A549 (cell line): ENCODE data around the gene KIAA1614. TPM values are rescaled to one million over a fixed set of nuclear protein-coding genes. Genes with fewer than 3 reads are reported as not detected.
"Not testable (repeated sequence)": the region's sequence is repeated elsewhere in the genome, so short reads cannot be mapped to it uniquely, and the experiment has no call there.

Source experiments
- ATAC-seq, 2 experiments: fragments of 200-7000 bp in 1 of 2; fragments of >200 bp in 1 of 2; cut with Nextera tagmentation in 1 of 2; cut with Tn5 transposase in 1 of 2; 3 replicates each; pipeline versions ENCODE4 v1.8.0 to v1.9.1; 2018 to 2020; ENCODE audit warnings: mild to moderate bottlenecking in 1 of 2, moderate library complexity in 1 of 2
- CTCF ChIA-PET: fragments of 300-600 bp; sonication (Branson Sonifier 250); formaldehyde crosslinking; extraction: SDS; loops from one replicate; lab custom pipeline; 2021; ENCODE audit warnings: antibody characterized with exemption, inconsistent platforms; lab: Yijun Ruan, JAX
- POLR2A ChIA-PET: fragments of 350-600 bp; formaldehyde crosslinking; extraction: SDS; loops from one replicate; lab custom pipeline; 2021; ENCODE audit warnings: antibody characterized with exemption, inconsistent platforms; lab: Yijun Ruan, JAX
- DNase-seq, 2 experiments: peaks; one replicate each; pipeline versions ENCODE4 v3.0.0 to v3.0.0-alpha.2; 2011 to 2016; ENCODE audit warnings: low read depth in 1 of 2, low spot score in 1 of 2
- FAIRE-seq: peaks from 2 replicates; lab custom pipeline; 2011; peaks lifted over from hg19 to GRCh38; lab: Jason Lieb, UNC
- H3K27ac ChIP-seq, 2 experiments: fragments of >200 bp; sonication (Bioruptor Twin); formaldehyde crosslinking; 3 replicates each; pipeline ENCODE4 v1.5.1; 2016 to 2017
- H3K4me1 ChIP-seq: fragments of >200 bp; sonication (Bioruptor Twin); formaldehyde crosslinking; 3 replicates; pipeline ENCODE4 v1.6.1; 2016
- H3K4me2 ChIP-seq: fragments of >200 bp; sonication (Bioruptor Twin); formaldehyde crosslinking; 3 replicates; pipeline ENCODE4 v1.6.1; 2016
- H3K4me3 ChIP-seq: fragments of >200 bp; sonication (Bioruptor Twin); formaldehyde crosslinking; 3 replicates; pipeline ENCODE4 v1.5.1; 2016
- H3K9me3 ChIP-seq: fragments of >200 bp; sonication (Bioruptor Twin); formaldehyde crosslinking; 3 replicates; pipeline ENCODE4 v1.6.1; 2016
- ATOH8 ChIP-seq: fragments of 250-450 bp; sonication (Bioruptor Pico); IDR thresholded peaks from 2 replicates; pipeline ENCODE4 v1.5.0; 2020; ENCODE audit warnings: low read depth, mild to moderate bottlenecking, moderate library complexity
- CBX2 ChIP-seq: fragments of 200-600 bp; sonication (generic); IDR thresholded peaks from 2 replicates; pipeline ENCODE4 v1.6.1; 2016; ENCODE audit warnings: low read depth, mild to moderate bottlenecking, borderline replicate concordance
- CBX8 ChIP-seq: fragments of 200-600 bp; sonication (generic); IDR thresholded peaks from 2 replicates; pipeline ENCODE4 v1.6.1; 2016
- CTCF ChIP-seq: fragments of >200 bp; sonication (Bioruptor Twin); formaldehyde crosslinking; IDR thresholded peaks from 3 replicates; pipeline ENCODE4 v1.5.1; 2016
- EHMT2 ChIP-seq: fragments of 200-600 bp; sonication (generic); IDR thresholded peaks from 2 replicates; pipeline ENCODE4 v1.6.1; 2016; ENCODE audit warnings: antibody characterized with exemption, low read depth, mild to moderate bottlenecking, moderate library complexity
- FOSL2 ChIP-seq, 2 experiments: fragments of 450-650 bp in 1 of 2; fragments of >200 bp in 1 of 2; sonication (Bioruptor Twin) in 1 of 2; formaldehyde crosslinking; IDR thresholded peaks; 2 replicates each; pipeline versions ENCODE4 v1.5.0 to v1.6.1; 2016 to 2020; ENCODE audit warnings: mild to moderate bottlenecking in 1 of 2, moderate library complexity in 1 of 2
- GATA3 ChIP-seq: IDR thresholded peaks from 2 replicates; pipeline ENCODE4 v1.6.1; 2012; ENCODE audit warnings: borderline replicate concordance
- HOXB13 ChIP-seq: fragments of 250-450 bp; sonication (Bioruptor Pico); IDR thresholded peaks from 2 replicates; pipeline ENCODE4 v1.5.0; 2020; ENCODE audit warnings: low read depth, mild to moderate bottlenecking, moderate library complexity
- HOXB5 ChIP-seq: fragments of 250-450 bp; sonication (Bioruptor Pico); IDR thresholded peaks from 2 replicates; pipeline ENCODE4 v1.5.0; 2020; ENCODE audit warnings: mild to moderate bottlenecking, moderate library complexity
- JUNB ChIP-seq: fragments of >200 bp; sonication (Bioruptor Twin); formaldehyde crosslinking; IDR thresholded peaks from 2 replicates; pipeline ENCODE4 v1.6.1; 2016
- KDM5A ChIP-seq: fragments of 200-600 bp; sonication (generic); IDR thresholded peaks from 2 replicates; pipeline ENCODE4 v1.6.1; 2016; ENCODE audit warnings: antibody characterized with exemption, mild to moderate bottlenecking
- MAZ ChIP-seq: fragments of 150-350 bp; IDR thresholded peaks from 2 replicates; pipeline ENCODE4 v1.6.1; 2014; ENCODE audit warnings: antibody characterized with exemption, low read depth, low read length, borderline replicate concordance
- MYC ChIP-seq: IDR thresholded peaks from 2 replicates; pipeline ENCODE4 v1.6.1; 2012; ENCODE audit warnings: mild to moderate bottlenecking, inconsistent platforms, low read length, improper control_type of control experiment, borderline replicate concordance
- PHF8 ChIP-seq: fragments of 200-600 bp; sonication (generic); IDR thresholded peaks from 2 replicates; pipeline ENCODE4 v1.6.1; 2016; ENCODE audit warnings: low read depth, mild to moderate bottlenecking, antibody characterized with exemption, moderate library complexity, borderline replicate concordance
- POLR2A ChIP-seq: IDR thresholded peaks from 2 replicates; pipeline ENCODE4 v1.6.1; 2012; ENCODE audit warnings: mild to moderate bottlenecking, low read length
- RAD21 ChIP-seq, 2 experiments: fragments of >200 bp in 1 of 2; sonication (Bioruptor Twin) in 1 of 2; formaldehyde crosslinking in 1 of 2; IDR thresholded peaks in 1 of 2; conservative IDR thresholded peaks in 1 of 2; 2 replicates in 1 of 2; 3 replicates in 1 of 2; pipeline ENCODE4 v1.6.1; 2012 to 2018; ENCODE audit warnings: inconsistent platforms in 1 of 2
- RARB ChIP-seq: fragments of 250-450 bp; sonication (Bioruptor Pico); IDR thresholded peaks from 2 replicates; pipeline ENCODE4 v1.8.0; 2021; ENCODE audit warnings: mild to moderate bottlenecking, moderate library complexity
- RFX5 ChIP-seq: fragments of 450-650 bp; IDR thresholded peaks from 2 replicates; pipeline ENCODE4 v1.7.1; 2014; ENCODE audit warnings: antibody characterized with exemption, mild to moderate bottlenecking, moderate library complexity
- SMC3 ChIP-seq: fragments of >200 bp; sonication (Bioruptor Twin); formaldehyde crosslinking; IDR thresholded peaks from 3 replicates; pipeline ENCODE4 v1.6.1; 2018; ENCODE audit warnings: inconsistent platforms
- ZNF302 ChIP-seq: fragments of 250-450 bp; sonication (Bioruptor Pico); IDR thresholded peaks from 2 replicates; pipeline ENCODE4 v1.9.0; 2021; ENCODE audit warnings: inconsistent platforms, mild to moderate bottlenecking, moderate library complexity
- WGBS: methylation state at CpG from one replicate; pipeline ENCODE4 v1.1.6; 2017; ENCODE audit errors: missing lambda C conversion rate; 5-methylcytosine and 5-hydroxymethylcytosine counted together
- polyA plus RNA-seq, 4 experiments: library from polyadenylated mRNA; depleted of rRNA in 3 of 4; stranded (reverse); fragments of >200 nt; fragmentation: RNase III in 1 of 4; extraction: RNeasy Plus Mini Kit Qiagen cat#74134 plus additional on column Dnase treatment in 1 of 4; gene quantifications; 2 replicates in 3 of 4; 3 replicates in 1 of 4; pipeline ENCODE4 v1.2.3, GENCODE V29; 2011 to 2017
- TF ChIP-seq, protein P1 (sequence below): IDR thresholded peaks from 2 replicates; pipeline ENCODE4 v1.6.1; 2012; ENCODE audit warnings: low read depth, borderline replicate concordance
- TF ChIP-seq, protein P2 (sequence below): fragments of 200-600 bp; sonication (generic); IDR thresholded peaks from 2 replicates; pipeline ENCODE4 v1.6.1; 2016; ENCODE audit warnings: antibody characterized with exemption, mild to moderate bottlenecking, moderate library complexity

Gene KIAA1614
- polyA plus RNA-seq, 2 of the 4 experiments (the other 2 are of a cell fraction), result 0.25 to 0.84 TPM

DNA sequence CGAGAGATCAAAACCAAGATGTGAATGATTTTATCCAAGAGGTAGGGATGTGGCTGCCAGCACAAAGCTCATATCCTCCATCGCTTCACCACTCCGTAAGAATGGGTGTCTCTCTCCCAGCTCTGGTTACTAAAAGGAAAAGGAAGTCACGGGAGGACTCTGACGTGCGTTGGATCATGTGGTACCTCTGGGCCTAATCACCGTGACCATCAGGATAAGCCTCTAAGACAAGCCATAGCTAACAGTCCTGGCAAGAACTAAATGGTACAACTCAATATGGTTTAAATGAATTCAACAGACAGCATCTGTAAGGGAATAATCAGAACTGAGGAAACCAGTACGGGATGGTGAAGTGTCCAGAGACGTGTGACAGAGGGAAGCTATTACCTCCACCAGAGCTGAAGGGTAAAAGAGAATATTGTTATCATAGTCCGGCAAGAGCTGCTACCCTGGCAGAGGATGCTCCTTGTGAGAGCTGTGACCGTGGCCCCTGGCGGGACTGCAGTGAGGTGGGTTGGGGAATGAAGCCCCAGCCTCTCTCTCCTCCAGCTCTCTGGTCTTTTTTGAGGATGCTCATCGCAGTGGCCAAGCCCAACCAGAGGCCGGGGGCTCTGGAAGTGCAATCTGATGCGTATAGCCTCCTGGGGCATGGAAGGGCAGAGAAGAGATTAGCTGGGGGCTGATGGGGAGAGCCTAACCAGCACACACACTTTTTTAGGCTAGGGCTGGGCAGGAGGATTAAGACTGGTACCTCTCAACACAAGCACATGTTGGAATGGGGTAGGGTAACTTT is 54.2 kb downstream of the KIAA1614 start:
- no peak overlapping the region for H3K27ac ChIP-seq
- no peak overlapping the region for H3K4me2 ChIP-seq
- DNase-seq (no peak), ATAC-seq (no peak), FAIRE-seq (no peak)
- 88% methylated on average over 15 of the region's 15 CpGs for WGBS
- TF ChIP-seq POLR2A (no peak), MYC (no peak), KDM5A (no peak), RAD21 (conservative IDR thresholded peaks at IDR 0.05 in 1 of 2, IDR thresholded peaks at IDR 0.05 in 1 of 2) (no peak), FOSL2 (IDR thresholded peaks at IDR 0.05) (no peak), FOSL2 (CRISPR knock-in tag; IDR thresholded peaks at IDR 0.05) (no peak), PHF8 (no peak), MAZ (no peak), SMC3 (no peak), CBX8 (no peak), EHMT2 (no peak), HOXB5 (CRISPR knock-in tag) (no peak)
- no peaks in the 10 kb centered on the region for H3K9me3 ChIP-seq
- POLR2A ChIA-PET, result interaction anchor here (0.6 kb wide), 1 partner anchor 16 kb away, joined by 3 read pairs; no protein-coding TSS in a partner anchor
- no peaks in the 10 kb centered on the region for H3K4me1 ChIP-seq
- no peak overlapping the region for H3K4me3 ChIP-seq
- CTCF ChIA-PET, result interaction anchor here (0.6 to 0.8 kb wide), 3 partner anchors 11 to 28 kb away, joined by 3 read pairs; no protein-coding TSS in a partner anchor

GRCh38 chr1:180967558-180967957 is 54.9 kb downstream of the KIAA1614 start:
- ATAC-seq (no peak), FAIRE-seq (no peak), DNase-seq (no peak)
- Histone ChIP-seq H3K9me3 (no peaks in the 10 kb centered on the region), H3K27ac (no peak overlapping the region), H3K4me3 (no peak overlapping the region), H3K4me2 (no peak overlapping the region), H3K4me1 (no peaks in the 10 kb centered on the region)
- ChIA-PET POLR2A (no interaction called here), CTCF (no interaction called here)
- TF ChIP-seq ZNF302 (CRISPR knock-in tag), result no peak
- TF ChIP-seq, protein P1, sequence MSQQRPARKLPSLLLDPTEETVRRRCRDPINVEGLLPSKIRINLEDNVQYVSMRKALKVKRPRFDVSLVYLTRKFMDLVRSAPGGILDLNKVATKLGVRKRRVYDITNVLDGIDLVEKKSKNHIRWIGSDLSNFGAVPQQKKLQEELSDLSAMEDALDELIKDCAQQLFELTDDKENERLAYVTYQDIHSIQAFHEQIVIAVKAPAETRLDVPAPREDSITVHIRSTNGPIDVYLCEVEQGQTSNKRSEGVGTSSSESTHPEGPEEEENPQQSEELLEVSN, result no peak
- TF ChIP-seq, protein P2, sequence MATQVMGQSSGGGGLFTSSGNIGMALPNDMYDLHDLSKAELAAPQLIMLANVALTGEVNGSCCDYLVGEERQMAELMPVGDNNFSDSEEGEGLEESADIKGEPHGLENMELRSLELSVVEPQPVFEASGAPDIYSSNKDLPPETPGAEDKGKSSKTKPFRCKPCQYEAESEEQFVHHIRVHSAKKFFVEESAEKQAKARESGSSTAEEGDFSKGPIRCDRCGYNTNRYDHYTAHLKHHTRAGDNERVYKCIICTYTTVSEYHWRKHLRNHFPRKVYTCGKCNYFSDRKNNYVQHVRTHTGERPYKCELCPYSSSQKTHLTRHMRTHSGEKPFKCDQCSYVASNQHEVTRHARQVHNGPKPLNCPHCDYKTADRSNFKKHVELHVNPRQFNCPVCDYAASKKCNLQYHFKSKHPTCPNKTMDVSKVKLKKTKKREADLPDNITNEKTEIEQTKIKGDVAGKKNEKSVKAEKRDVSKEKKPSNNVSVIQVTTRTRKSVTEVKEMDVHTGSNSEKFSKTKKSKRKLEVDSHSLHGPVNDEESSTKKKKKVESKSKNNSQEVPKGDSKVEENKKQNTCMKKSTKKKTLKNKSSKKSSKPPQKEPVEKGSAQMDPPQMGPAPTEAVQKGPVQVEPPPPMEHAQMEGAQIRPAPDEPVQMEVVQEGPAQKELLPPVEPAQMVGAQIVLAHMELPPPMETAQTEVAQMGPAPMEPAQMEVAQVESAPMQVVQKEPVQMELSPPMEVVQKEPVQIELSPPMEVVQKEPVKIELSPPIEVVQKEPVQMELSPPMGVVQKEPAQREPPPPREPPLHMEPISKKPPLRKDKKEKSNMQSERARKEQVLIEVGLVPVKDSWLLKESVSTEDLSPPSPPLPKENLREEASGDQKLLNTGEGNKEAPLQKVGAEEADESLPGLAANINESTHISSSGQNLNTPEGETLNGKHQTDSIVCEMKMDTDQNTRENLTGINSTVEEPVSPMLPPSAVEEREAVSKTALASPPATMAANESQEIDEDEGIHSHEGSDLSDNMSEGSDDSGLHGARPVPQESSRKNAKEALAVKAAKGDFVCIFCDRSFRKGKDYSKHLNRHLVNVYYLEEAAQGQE, result no peak
- TF ChIP-seq RFX5, result no peak
- TF ChIP-seq HOXB13, result no peak
- no peak for TF ChIP-seq ATOH8 (CRISPR knock-in tag)
- TF ChIP-seq JUNB, result no peak
- no peak for TF ChIP-seq CBX2
- TF ChIP-seq CTCF, result no peak
- TF ChIP-seq RARB (CRISPR knock-in tag), result no peak
- no peak for TF ChIP-seq GATA3
- WGBS, result 41% methylated on average over 1 of the region's 1 CpG

DNA sequence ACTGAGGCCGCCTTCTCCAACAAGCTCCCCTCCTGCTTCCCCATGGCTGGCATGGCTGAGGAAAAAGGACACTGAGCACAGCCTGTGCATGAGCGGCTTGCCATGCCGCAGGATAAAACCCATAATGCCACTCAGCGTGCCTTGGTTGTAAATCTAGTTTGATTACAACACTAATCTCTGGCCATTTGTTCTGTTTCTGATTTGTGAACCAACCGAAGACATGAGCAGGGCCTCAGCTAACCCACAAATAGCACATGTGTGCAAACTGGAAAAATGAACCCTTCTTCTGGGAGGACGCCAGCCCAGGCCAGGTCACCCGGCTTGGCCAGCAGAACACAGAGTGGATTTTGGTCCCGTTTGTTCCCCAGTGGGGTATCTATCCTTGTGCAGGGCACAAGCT is 56.1 kb downstream of the KIAA1614 start:
- H3K9me3 ChIP-seq, FAIRE-seq, H3K4me1 ChIP-seq, H3K4me2 ChIP-seq, ATAC-seq, H3K4me3 ChIP-seq, H3K27ac ChIP-seq, DNase-seq, POLR2A ChIA-PET: not testable (repeated sequence)
- CTCF ChIA-PET, result interaction anchor here (1.4 kb wide), 1 partner anchor 14 kb away, joined by 3 read pairs; no protein-coding TSS in a partner anchor
- WGBS, result 92% methylated on average over 8 of the region's 8 CpGs
